HepG2 (cell line): ENCODE measurements around the gene PIP4K2C. TPM values are rescaled to one million over a fixed set of nuclear protein-coding genes. Genes with fewer than 3 reads are reported as not detected.

ENCODE experiments used
- CCDC6 ChIP-seq: sonication (generic); formaldehyde crosslinking; IDR thresholded peaks from 2 replicates; pipeline ENCODE4 v1.8.1; 2022; ENCODE audit warnings: mild to moderate bottlenecking, missing genetic modification reagents, moderate library complexity
- CERS6 ChIP-seq: sonication (generic); formaldehyde crosslinking; IDR thresholded peaks from 2 replicates; pipeline ENCODE4 v1.5.0; 2020; ENCODE audit warnings: missing genetic modification reagents
- GRHL1 ChIP-seq: sonication (generic); formaldehyde crosslinking; conservative IDR thresholded peaks from 2 replicates; pipeline ENCODE4 v1.8.0; 2022; ENCODE audit warnings: missing genetic modification reagents
- GTF2F1 ChIP-seq: fragments of 150-350 bp; IDR thresholded peaks from 2 replicates; pipeline ENCODE4 v1.6.1; 2014; ENCODE audit warnings: low read length
- MAFF ChIP-seq: IDR thresholded peaks from 2 replicates; pipeline ENCODE4 v1.6.1; 2011; ENCODE audit warnings: low read depth, low read length, improper control_type of control experiment
- MLXIP ChIP-seq: sonication (generic); formaldehyde crosslinking; IDR thresholded peaks from 2 replicates; pipeline ENCODE4 v1.9.0; 2021; ENCODE audit warnings: missing genetic modification reagents, borderline replicate concordance
- PAXIP1 ChIP-seq: sonication (generic); formaldehyde crosslinking; conservative IDR thresholded peaks from 2 replicates; pipeline ENCODE4 v1.4.0; 2020; ENCODE audit warnings: mild to moderate bottlenecking, missing genetic modification reagents, moderate library complexity
- REL ChIP-seq: sonication (generic); formaldehyde crosslinking; conservative IDR thresholded peaks from 2 replicates; pipeline ENCODE4 v1.8.0; 2022; ENCODE audit warnings: mild to moderate bottlenecking, missing genetic modification reagents, moderate library complexity
- SMC3 ChIP-seq: IDR thresholded peaks from 2 replicates; pipeline ENCODE4 v1.6.1; 2011; ENCODE audit warnings: low read length, improper control_type of control experiment
- TBP ChIP-seq: sonication (generic); formaldehyde crosslinking; IDR thresholded peaks from 2 replicates; pipeline ENCODE4 v1.5.0; 2020; ENCODE audit warnings: missing genetic modification reagents
- ZBTB2 ChIP-seq: sonication (generic); formaldehyde crosslinking; IDR thresholded peaks from 2 replicates; pipeline ENCODE4 v1.8.0; 2022; ENCODE audit warnings: low read depth, missing genetic modification reagents
- ZBTB42 ChIP-seq: sonication (generic); formaldehyde crosslinking; IDR thresholded peaks from 2 replicates; pipeline ENCODE4 v1.5.0; 2020; ENCODE audit warnings: mild to moderate bottlenecking, missing genetic modification reagents
- ZFP62 ChIP-seq: sonication (generic); formaldehyde crosslinking; IDR thresholded peaks from 2 replicates; pipeline ENCODE4 v1.4.0; 2020; ENCODE audit warnings: missing genetic modification reagents
- ZNF549 ChIP-seq: sonication (generic); formaldehyde crosslinking; IDR thresholded peaks from 2 replicates; pipeline ENCODE4 v1.5.0; 2020; ENCODE audit warnings: missing genetic modification reagents
- ZNF556 ChIP-seq: sonication (generic); formaldehyde crosslinking; IDR thresholded peaks from 2 replicates; pipeline ENCODE4 v1.4.0; 2020; ENCODE audit warnings: mild to moderate bottlenecking, missing genetic modification reagents, borderline replicate concordance
- ZNF605 ChIP-seq: sonication (generic); formaldehyde crosslinking; IDR thresholded peaks from 2 replicates; pipeline ENCODE4 v1.8.0; 2022; ENCODE audit warnings: mild to moderate bottlenecking, missing genetic modification reagents
- ZNF615 ChIP-seq: sonication (generic); formaldehyde crosslinking; IDR thresholded peaks from 2 replicates; pipeline ENCODE4 v1.5.0; 2020; ENCODE audit warnings: mild to moderate bottlenecking, missing genetic modification reagents, borderline replicate concordance
- ZNF619 ChIP-seq: sonication (generic); formaldehyde crosslinking; IDR thresholded peaks from 2 replicates; pipeline ENCODE4 v1.4.0; 2020; ENCODE audit warnings: mild to moderate bottlenecking, missing genetic modification reagents
- ZSCAN20 ChIP-seq: sonication (generic); formaldehyde crosslinking; IDR thresholded peaks from 2 replicates; pipeline ENCODE4 v1.4.0; 2020; ENCODE audit warnings: missing genetic modification reagents, mild to moderate bottlenecking, borderline replicate concordance
- polyA plus RNA-seq, 8 experiments: library from polyadenylated mRNA; depleted of rRNA in 3 of 8; stranded (reverse) in 7 of 8; unstranded in 1 of 8; fragments of >200 nt; fragmentation: Illumina TruSeq in 4 of 8; extraction: Trizol in 4 of 8; gene quantifications; 2 replicates each; pipeline versions ENCODE4 v1.2.1 to v1.2.3, GENCODE V29; 2011 to 2016; ENCODE audit warnings: low read depth in 4 of 8, missing spikeins in 1 of 8, mixed read lengths in 1 of 8; ENCODE audit not compliant: insufficient read depth in 1 of 8
- total RNA-seq, 5 experiments: library from RNA; depleted of rRNA; stranded (reverse); fragments of >200 nt; fragmentation: Illumina TruSeq; extraction: Trizol; gene quantifications; 2 replicates each; pipeline ENCODE4 v1.2.3, GENCODE V29; 2016; ENCODE audit warnings: low read depth in 1 of 5

PIP4K2C gene
- total and polyA plus RNA-seq, 2 of the 13 experiments (the other 11 are each of a cell fraction or from before 2014, with no cell fraction given) = 23.3 to 26.4 TPM

GRCh38 chr12:57619434-57620244 is 28.6 kb downstream of the PIP4K2C start (continued):
- no peak for TF ChIP-seq MLXIP
- no peak for TF ChIP-seq SMC3
- TF ChIP-seq ZNF605 (CRISPR knock-in tag) = 0 out of 2 replicates have a peak, but pooled peaks have one; percentile 59
- TF ChIP-seq MAFF = no peak
- no peak for TF ChIP-seq REL (CRISPR knock-in tag)
- TF ChIP-seq ZNF549 (CRISPR knock-in tag) = no peak
- TF ChIP-seq GTF2F1 = no peak
- TF ChIP-seq TBP = no peak
- peak; percentile 41; the same call in 1 of the 2 replicates for TF ChIP-seq CCDC6 (CRISPR knock-in tag)
- TF ChIP-seq ZBTB2 (CRISPR knock-in tag) = no peak
- no peak for TF ChIP-seq ZNF556 (CRISPR knock-in tag)
- TF ChIP-seq CERS6 (CRISPR knock-in tag) = no peak
- no peak for TF ChIP-seq ZFP62 (CRISPR knock-in tag)
- TF ChIP-seq GRHL1 = no peak
- TF ChIP-seq ZBTB42 (CRISPR knock-in tag) = no peak
- no peak for TF ChIP-seq ZNF615
- no peak for TF ChIP-seq ZNF619 (CRISPR knock-in tag)
- TF ChIP-seq ZSCAN20 = no peak
- TF ChIP-seq PAXIP1 (CRISPR knock-in tag) = no peak
